Measurements from ENCODE around the gene RBM18.

- TF ChIP-seq CTCF (IDR thresholded peaks at IDR 0.05) (no peak), POLR2AphosphoS5 (IDR thresholded peaks at IDR 0.05; ENCODE audit: low read depth, low read length) (no peak), REST (IDR thresholded peaks at IDR 0.05; ENCODE audit: insufficient read depth in 1 of 2, low read depth in 2 of 2, low read length in 1 of 2) (no peak), SIN3A (IDR thresholded peaks at IDR 0.05; ENCODE audit: borderline replicate concordance, insufficient read depth, low read depth, low read length) (no peak)
These were observed 47.0 kb downstream of the RBM18 start for GRCh38 chr9:122217640-122218039.

All from Panc1 (cell line).